Measurements from ENCODE around the gene PNMA5. TPM values are rescaled to one million over a fixed set of nuclear protein-coding genes. Genes with fewer than 3 reads are reported as not detected.
"Not testable (repeated sequence)": the region's sequence is repeated elsewhere in the genome, so short reads cannot be mapped to it uniquely, and the experiment has no call there.

PNMA5 gene
- total RNA-seq, 2 donors from 2014 or later, result not detected

GRCh38 chrX:152992115-152992514 lies 1.8 kb downstream of the PNMA5 start:
- no peak overlapping the region for H3K27ac ChIP-seq
- H3K36me3 ChIP-seq, result no peaks in the 10 kb centered on the region
- no peaks in the 10 kb centered on the region for H3K27me3 ChIP-seq (replicated peaks; ENCODE audit: insufficient read depth)
- no peak for ATAC-seq (ENCODE audit: insufficient number of reproducible peaks, low FRiP score, low read depth)
- TF ChIP-seq CTCF (IDR thresholded peaks at IDR 0.05), result no peak
- no peak for DNase-seq (ENCODE audit: low spot score)
- H3K9me3 ChIP-seq, result no peaks in the 10 kb centered on the region
- no peak overlapping the region for H3K4me3 ChIP-seq
- no peaks in the 10 kb centered on the region for H3K4me1 ChIP-seq (ENCODE audit: control insufficient read depth in 1 of 2, low read depth in 2 of 2)

GRCh38 chrX:152991123-152991522 lies 2.8 kb downstream of the PNMA5 start:
- no peak for TF ChIP-seq CTCF (IDR thresholded peaks at IDR 0.05)
- DNase-seq (ENCODE audit: low spot score) (no peak), ATAC-seq (ENCODE audit: insufficient number of reproducible peaks, low FRiP score, low read depth) (no peak)
- Histone ChIP-seq H3K27me3 (replicated peaks; ENCODE audit: insufficient read depth) (no peaks in the 10 kb centered on the region), H3K4me3 (no peak overlapping the region), H3K27ac (no peak overlapping the region), H3K36me3 (no peaks in the 10 kb centered on the region), H3K4me1 (ENCODE audit: control insufficient read depth in 1 of 2, low read depth in 2 of 2) (no peaks in the 10 kb centered on the region), H3K9me3 (no peaks in the 10 kb centered on the region)

GRCh38 chrX:152989292-152989658 lies 4.6 kb downstream of the PNMA5 start:
- DNase-seq (ENCODE audit: low spot score) (no peak), ATAC-seq (ENCODE audit: insufficient number of reproducible peaks, low FRiP score, low read depth) (no peak)
- Histone ChIP-seq H3K9me3 (no peaks in the 10 kb centered on the region), H3K4me3 (no peak overlapping the region), H3K4me1 (ENCODE audit: control insufficient read depth in 1 of 2, low read depth in 2 of 2) (no peaks in the 10 kb centered on the region), H3K27ac (no peak overlapping the region), H3K27me3 (replicated peaks; ENCODE audit: insufficient read depth) (no peaks in the 10 kb centered on the region), H3K36me3 (no peaks in the 10 kb centered on the region)
- TF ChIP-seq CTCF (IDR thresholded peaks at IDR 0.05), result no peak

- H3K27ac ChIP-seq, result no peak overlapping the region
- no peak for TF ChIP-seq CTCF (IDR thresholded peaks at IDR 0.05)
- H3K4me1 ChIP-seq (ENCODE audit: control insufficient read depth in 1 of 2, low read depth in 2 of 2), result no peaks in the 10 kb centered on the region
- H3K27me3 ChIP-seq (replicated peaks; ENCODE audit: insufficient read depth), result no peaks in the 10 kb centered on the region
- DNase-seq (ENCODE audit: low spot score) (no peak), ATAC-seq (ENCODE audit: insufficient number of reproducible peaks, low FRiP score, low read depth) (no peak)
- no peaks in the 10 kb centered on the region for H3K36me3 ChIP-seq
- H3K4me3 ChIP-seq, result no peak overlapping the region
- H3K9me3 ChIP-seq, result no peaks in the 10 kb centered on the region
Observed at GRCh38 chrX:152988536-152989291, 5.2 kb downstream of the PNMA5 start.

- Histone ChIP-seq H3K27me3 (replicated peaks; ENCODE audit: insufficient read depth) (no peaks in the 10 kb centered on the region), H3K9me3 (no peaks in the 10 kb centered on the region)
- no peak for DNase-seq (ENCODE audit: low spot score)
Observed at GRCh38 chrX:152987801-152988200, 6.1 kb downstream of the PNMA5 start.

GRCh38 chrX:152987156-152987555 lies 6.8 kb downstream of the PNMA5 start:
- H3K36me3 ChIP-seq; H3K27me3 ChIP-seq (replicated peaks; ENCODE audit: insufficient read depth); H3K4me1 ChIP-seq (ENCODE audit: control insufficient read depth in 1 of 2, low read depth in 2 of 2); H3K4me3 ChIP-seq; H3K27ac ChIP-seq; H3K9me3 ChIP-seq; DNase-seq (ENCODE audit: low spot score); ATAC-seq (ENCODE audit: insufficient number of reproducible peaks, low FRiP score, low read depth): not testable (repeated sequence)

More at GRCh38 chrX:152987801-152988200, 6.1 kb downstream of the PNMA5 start:
- no peak for ATAC-seq (ENCODE audit: insufficient number of reproducible peaks, low FRiP score, low read depth)
- TF ChIP-seq CTCF (IDR thresholded peaks at IDR 0.05), result no peak
- H3K4me1 ChIP-seq (ENCODE audit: control insufficient read depth in 1 of 2, low read depth in 2 of 2), result no peaks in the 10 kb centered on the region
- no peak overlapping the region for H3K27ac ChIP-seq
- no peak overlapping the region for H3K4me3 ChIP-seq
- H3K36me3 ChIP-seq, result no peaks in the 10 kb centered on the region

- not testable (repeated sequence) for H3K4me3 ChIP-seq; H3K36me3 ChIP-seq; H3K4me1 ChIP-seq (ENCODE audit: control insufficient read depth in 1 of 2, low read depth in 2 of 2); DNase-seq (ENCODE audit: low spot score); H3K9me3 ChIP-seq; H3K27ac ChIP-seq; H3K27me3 ChIP-seq (replicated peaks; ENCODE audit: insufficient read depth); ATAC-seq (ENCODE audit: insufficient number of reproducible peaks, low FRiP score, low read depth)
Observed at GRCh38 chrX:152985383-152985782, 8.5 kb downstream of the PNMA5 start.

All from thoracic aorta (tissue), 2 donors.